C4-2B (cell line): ENCODE results near the gene FAM89B.

ENCODE experiments used
- CTCF ChIP-seq: fragments of 450-650 bp; conservative IDR thresholded peaks from 2 replicates; pipeline ENCODE4 v1.5.1; 2017; ENCODE audit warnings: mild to moderate bottlenecking
- ZFX ChIP-seq: fragments of 450-650 bp; IDR thresholded peaks from 2 replicates; pipeline ENCODE4 v1.6.1; 2017

GRCh38 chr11:65528819-65529350 lies 43.5 kb upstream of the FAM89B start:
- TF ChIP-seq CTCF, result no peak
- no peak for TF ChIP-seq ZFX
